ENCODE measurements around the gene MRPL49. TPM values are rescaled to one million over a fixed set of nuclear protein-coding genes. Genes with fewer than 3 reads are reported as not detected.

Gene MRPL49
- total RNA-seq, 1 donor from 2014 or later = 42.1 TPM

DNA sequence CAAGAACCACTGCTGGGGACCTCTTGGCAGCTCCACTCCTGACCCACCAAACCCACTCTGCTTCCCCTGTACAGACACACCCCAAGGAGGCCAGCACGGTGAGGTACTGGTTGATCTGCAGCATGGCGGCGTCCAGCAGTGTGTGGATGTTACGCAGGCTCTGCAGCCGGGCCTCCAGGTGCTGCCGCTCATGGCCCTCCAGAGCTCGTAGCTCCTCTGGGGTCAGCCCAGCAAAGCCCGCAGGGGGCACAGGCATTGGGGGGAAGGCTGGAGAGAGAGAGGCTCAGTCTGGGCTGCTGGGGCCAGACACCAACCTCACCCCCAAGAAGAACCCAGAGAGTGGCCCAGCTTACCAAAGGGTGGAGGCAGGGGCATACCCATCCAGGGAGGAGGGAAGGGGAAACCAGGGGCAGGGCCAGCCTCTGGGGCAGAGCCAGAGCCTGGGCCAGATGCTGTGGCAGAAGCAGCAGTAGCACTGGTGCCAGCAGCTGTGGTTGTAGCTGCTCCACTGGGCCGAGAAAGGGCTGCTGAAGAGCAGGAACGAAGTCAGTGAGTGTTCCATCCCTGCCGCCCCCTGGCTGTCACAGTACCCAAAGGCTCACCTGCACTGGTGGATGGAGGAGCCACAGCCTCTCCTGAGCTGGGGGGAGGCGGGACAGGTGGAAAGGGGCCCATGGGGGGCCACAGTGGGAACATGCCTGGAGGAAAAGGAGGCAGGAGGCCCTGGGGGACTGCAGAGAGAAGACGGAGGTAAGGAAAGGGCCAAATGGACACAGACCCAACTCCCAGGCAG lies 7.7 kb downstream of the MRPL49 start:
- no peak for DNase-seq (ENCODE audit: low read depth)
- FAIRE-seq = no peak
- no peaks in the 10 kb centered on the region for H3K27me3 ChIP-seq (ENCODE audit: control insufficient read depth, insufficient read depth, low read length)
- TF ChIP-seq, protein P1, sequence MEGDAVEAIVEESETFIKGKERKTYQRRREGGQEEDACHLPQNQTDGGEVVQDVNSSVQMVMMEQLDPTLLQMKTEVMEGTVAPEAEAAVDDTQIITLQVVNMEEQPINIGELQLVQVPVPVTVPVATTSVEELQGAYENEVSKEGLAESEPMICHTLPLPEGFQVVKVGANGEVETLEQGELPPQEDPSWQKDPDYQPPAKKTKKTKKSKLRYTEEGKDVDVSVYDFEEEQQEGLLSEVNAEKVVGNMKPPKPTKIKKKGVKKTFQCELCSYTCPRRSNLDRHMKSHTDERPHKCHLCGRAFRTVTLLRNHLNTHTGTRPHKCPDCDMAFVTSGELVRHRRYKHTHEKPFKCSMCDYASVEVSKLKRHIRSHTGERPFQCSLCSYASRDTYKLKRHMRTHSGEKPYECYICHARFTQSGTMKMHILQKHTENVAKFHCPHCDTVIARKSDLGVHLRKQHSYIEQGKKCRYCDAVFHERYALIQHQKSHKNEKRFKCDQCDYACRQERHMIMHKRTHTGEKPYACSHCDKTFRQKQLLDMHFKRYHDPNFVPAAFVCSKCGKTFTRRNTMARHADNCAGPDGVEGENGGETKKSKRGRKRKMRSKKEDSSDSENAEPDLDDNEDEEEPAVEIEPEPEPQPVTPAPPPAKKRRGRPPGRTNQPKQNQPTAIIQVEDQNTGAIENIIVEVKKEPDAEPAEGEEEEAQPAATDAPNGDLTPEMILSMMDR (IDR thresholded peaks at IDR 0.05; ENCODE audit: insufficient read depth, low read length, severe bottlenecking) = no peak
- no peak overlapping the region for H3K4me3 ChIP-seq (ENCODE audit: low read depth, low read length)
- H3K36me3 ChIP-seq (ENCODE audit: control insufficient read depth, insufficient read depth, low read length) = peaks cover 55% of the 10 kb centered on the region

DNA sequence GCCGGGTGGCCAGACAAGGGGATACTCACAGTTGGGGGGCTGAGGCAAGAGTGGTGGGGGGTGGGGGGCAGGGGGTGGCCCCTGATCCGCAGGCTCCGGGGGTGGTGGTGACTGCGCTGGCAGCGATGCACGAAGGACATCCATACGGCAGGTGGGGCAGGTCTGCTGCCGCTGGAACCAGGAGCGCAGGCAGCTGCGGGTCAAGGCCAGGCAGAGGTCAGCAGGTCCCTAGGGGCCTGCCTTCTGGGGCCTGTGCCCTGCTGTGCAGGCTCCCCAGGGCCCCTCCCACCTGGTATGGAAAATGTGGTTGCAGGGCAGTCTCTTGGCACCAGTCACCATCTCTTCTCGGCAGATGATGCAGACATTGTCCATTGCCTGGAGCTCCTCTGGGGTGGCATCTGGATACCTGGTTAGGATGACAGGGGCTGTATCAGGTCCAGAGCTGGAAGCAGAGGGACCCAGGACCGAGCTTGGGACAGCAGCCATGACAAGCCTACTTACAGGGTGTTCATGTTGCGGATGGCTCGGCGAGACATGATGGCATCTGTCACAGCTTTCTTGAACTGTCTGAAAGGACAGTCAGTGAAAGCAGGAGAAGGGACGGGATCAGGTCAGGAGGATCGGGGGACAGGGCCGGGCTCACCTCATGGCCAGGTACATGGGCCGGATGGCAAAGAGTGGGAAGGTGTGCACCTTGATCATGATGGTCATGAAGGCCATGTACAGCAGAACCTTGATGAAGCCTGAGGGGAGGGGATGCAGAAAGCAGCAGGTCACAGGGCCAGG lies 8.7 kb downstream of the MRPL49 start:
- FAIRE-seq (no peak), DNase-seq (ENCODE audit: low read depth) (no peak)
- Histone ChIP-seq H3K36me3 (ENCODE audit: control insufficient read depth, insufficient read depth, low read length) (peaks cover 46% of the 10 kb centered on the region), H3K27me3 (ENCODE audit: control insufficient read depth, insufficient read depth, low read length) (no peaks in the 10 kb centered on the region), H3K4me3 (ENCODE audit: low read depth, low read length) (no peak overlapping the region)
- TF ChIP-seq, protein P1 (IDR thresholded peaks at IDR 0.05; ENCODE audit: insufficient read depth, low read length, severe bottlenecking) = no peak

DNA sequence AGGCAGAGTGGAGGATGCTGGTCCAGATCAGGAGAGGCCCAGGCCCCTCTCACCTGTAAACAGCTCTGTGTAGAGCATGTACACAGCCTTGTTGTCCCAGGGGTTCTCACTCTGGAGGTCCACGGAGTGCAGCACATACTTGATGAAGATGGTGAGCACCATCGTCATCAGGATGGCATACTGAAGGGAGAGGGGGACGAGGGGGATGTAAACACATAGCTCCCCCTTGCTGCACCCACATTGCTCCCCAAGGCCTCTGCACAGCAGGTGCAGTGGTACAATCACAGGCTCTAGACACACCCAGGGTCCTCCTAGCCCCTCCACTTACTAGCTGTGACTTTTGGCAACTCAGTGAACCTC lies 9.3 kb downstream of the MRPL49 start:
- no peaks in the 10 kb centered on the region for H3K27me3 ChIP-seq (ENCODE audit: control insufficient read depth, insufficient read depth, low read length)
- DNase-seq (ENCODE audit: low read depth) (no peak), FAIRE-seq (no peak)
- peaks cover 45% of the 10 kb centered on the region for H3K36me3 ChIP-seq (ENCODE audit: control insufficient read depth, insufficient read depth, low read length)
- TF ChIP-seq, protein P1 (IDR thresholded peaks at IDR 0.05; ENCODE audit: insufficient read depth, low read length, severe bottlenecking) = no peak
- H3K4me3 ChIP-seq (ENCODE audit: low read depth, low read length) = no peak overlapping the region

DNA sequence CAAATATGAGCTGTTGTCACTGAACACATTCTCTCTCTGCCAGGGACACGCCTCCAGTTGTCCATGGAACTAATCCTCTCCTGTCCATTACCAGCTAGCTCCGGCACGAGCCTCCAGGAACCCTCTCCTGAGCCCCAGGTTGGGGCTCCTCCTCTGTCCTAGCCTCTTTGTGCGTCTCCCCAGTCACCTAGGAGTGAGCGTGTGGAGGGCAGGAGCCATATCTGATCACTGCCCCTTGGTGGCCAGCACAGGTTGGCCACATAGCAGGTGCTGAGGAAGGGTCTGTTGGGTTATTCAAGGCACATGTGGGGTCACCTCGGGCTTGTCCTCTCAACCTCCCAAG lies 9.7 kb downstream of the MRPL49 start:
- Histone ChIP-seq H3K4me3 (ENCODE audit: low read depth, low read length) (no peak overlapping the region), H3K36me3 (ENCODE audit: control insufficient read depth, insufficient read depth, low read length) (peaks cover 41% of the 10 kb centered on the region), H3K27me3 (ENCODE audit: control insufficient read depth, insufficient read depth, low read length) (no peaks in the 10 kb centered on the region)
- DNase-seq (ENCODE audit: low read depth) (no peak), FAIRE-seq (no peak)
- TF ChIP-seq, protein P1 (IDR thresholded peaks at IDR 0.05; ENCODE audit: insufficient read depth, low read length, severe bottlenecking) = no peak

DNA sequence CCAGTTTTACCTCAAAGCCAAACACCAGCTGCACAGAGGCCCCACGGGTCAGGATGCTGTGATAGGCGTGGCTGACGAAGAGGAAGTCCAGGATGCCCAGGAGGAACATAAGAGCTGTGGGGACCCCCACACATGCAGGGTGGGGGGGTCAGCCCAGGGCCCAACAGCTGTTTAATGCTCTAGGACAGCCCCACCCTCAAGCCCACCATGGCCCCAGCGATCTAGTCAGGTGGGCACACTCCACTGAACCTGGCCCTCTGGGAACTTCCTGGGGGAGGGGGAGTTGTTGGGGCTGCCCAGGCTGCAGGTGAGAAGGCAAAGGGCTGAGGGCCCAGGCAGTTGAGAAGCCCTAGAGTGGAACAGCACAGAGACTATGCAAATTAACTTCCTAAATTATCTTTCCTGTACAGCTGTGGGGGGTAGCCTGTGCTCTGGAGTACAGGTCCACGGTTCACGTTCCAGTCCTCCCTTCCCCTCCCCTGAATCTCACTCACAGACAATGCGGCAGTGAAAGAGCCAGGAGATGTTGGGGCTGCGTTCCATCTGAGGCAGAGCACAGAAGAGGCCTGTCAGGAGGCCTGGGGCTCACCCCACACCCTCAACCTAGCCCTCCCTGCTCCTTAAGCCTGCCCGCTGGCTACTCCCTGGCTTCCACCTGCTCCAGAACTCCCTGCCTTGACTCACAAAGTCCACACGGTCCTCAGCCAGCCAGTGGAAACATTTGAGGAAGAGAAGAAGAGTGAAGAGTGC lies 10.3 kb downstream of the MRPL49 start:
- FAIRE-seq = no peak

More for the DNA sequence above, 10.3 kb downstream of the MRPL49 start:
- no peak for DNase-seq (ENCODE audit: low read depth)
- peaks cover 40% of the 10 kb centered on the region for H3K36me3 ChIP-seq (ENCODE audit: control insufficient read depth, insufficient read depth, low read length)
- H3K27me3 ChIP-seq (ENCODE audit: control insufficient read depth, insufficient read depth, low read length) = no peaks in the 10 kb centered on the region
- no peak overlapping the region for H3K4me3 ChIP-seq (ENCODE audit: low read depth, low read length)
- TF ChIP-seq, protein P1 (IDR thresholded peaks at IDR 0.05; ENCODE audit: insufficient read depth, low read length, severe bottlenecking) = no peak
